ELF-1 (cell line): ENCODE measurements around the gene PDE6A.
A peak's percentile ranks its signal among the peaks of the same experiment; 100 is the strongest.
"Not testable (repeated sequence)": the region's sequence is repeated elsewhere in the genome, so short reads cannot be mapped to it uniquely, and the experiment has no call there.

Experiments
- DNase-seq: peaks from one replicate; pipeline ENCODE4 v3.0.0-alpha.2; 2016; ENCODE audit warnings: low read depth, low spot score

The PDE6A gene

GRCh38 chr5:149895416-149896345, 48.9 kb downstream of the PDE6A start:
- DNase-seq, result no peak

DNA sequence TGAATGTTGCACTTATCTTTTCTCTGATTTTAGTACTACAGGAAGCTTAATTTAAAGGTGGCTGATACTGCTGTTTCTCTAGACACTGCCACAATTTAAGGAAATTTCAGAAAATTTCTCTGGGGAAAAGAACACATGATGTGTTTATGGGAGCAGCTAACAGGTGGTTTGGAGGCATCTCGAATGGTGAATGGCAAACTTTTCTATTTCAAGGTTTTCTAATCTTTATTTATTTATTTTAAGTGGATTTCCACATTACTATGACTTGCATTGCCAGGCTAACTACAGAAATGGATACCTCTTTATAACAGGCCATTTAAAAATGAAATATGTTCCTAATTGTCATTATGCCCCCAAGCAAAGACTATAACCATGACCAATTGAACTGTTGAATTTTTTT, 50.4 kb downstream of the PDE6A start:
- no peak for DNase-seq

DNA sequence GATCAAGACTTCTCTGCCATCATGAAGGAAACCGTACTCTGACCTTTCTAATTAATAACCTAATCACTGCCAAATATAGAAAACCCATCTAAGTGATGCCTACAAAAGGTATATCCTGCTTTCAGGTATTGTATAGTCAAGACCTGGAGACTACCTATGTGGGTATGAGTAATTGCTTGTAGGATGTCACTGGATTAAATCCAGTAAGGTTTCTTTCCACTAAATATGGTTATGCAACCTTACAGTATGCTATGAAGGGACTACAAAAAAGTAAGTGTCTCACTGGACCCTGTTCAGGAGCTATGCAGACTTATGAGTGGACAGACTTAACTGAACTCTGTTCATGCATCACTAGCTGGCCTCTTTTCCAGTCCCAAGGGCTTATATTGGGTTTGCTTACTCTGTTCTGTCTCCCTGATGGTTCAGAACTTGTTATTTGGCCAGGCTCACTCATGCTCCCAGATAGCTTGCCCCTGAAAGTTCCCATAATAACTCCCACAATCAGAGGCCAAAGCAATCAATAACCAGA, 51.1 kb downstream of the PDE6A start:
- DNase-seq, result no peak

DNA sequence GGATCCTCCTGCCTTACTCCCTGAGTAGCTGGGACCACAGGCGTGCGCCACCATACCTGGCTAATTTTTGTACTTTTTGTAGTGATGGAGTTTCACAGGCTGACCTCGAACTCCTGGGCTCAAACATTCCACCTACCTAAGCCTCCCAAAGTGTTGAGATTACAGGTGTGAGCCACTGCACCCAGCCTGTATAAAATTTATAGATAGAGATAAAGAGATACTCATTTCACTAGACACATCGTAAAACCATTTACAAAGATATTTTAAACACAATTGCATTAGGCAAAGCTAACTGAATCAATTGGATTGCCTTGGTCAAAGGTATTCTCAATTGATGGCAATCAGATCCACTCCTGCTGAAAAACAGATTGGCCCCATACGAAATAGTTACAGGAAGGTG, 52.0 kb downstream of the PDE6A start:
- no peak for DNase-seq

DNA sequence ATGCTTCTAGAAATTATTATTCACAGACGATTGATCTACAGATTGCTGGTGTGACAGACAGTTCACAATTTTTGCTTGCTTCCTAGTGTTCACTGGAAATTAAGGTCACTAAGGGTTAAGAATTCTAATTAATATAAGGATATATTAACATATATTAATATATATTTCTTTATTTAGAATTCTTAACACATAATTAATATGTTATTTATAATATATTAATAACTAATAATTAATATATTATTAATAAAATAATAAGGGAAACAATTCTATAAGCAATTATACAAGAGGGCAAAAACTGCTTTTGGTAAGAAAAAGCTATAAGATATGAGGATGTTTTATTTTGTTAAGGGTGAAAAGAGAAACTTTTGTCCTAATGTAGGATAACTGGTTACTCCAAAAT, 56.3 kb downstream of the PDE6A start:
- no peak for DNase-seq

DNA sequence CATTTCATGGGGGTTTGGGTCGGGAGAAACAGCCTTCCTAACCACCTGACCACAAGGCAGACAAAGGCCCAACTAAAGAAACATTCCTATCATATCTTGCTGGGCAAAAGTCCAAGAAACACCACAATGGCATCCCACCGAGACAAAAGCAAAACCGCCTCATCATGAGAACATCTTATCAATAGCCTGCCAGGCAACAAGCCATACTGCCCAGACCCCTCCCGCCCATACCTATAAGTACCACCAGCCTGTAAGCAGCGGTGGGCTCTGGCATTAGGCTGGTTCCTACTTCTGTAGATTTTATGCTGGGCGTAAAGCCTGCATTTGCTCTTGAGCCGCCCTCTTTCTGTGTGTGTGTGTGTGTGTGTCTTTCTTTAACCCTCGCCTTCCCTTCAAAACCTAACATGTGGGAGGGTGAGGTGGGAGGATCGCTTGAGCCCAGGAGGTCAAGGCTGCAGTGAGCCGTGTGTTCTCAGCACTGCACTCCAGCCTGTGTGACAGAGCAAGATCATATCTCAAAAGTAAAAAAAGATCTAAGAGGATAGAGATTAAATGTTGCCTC, 56.9 kb downstream of the PDE6A start:
- DNase-seq, result peak; percentile 13

DNA sequence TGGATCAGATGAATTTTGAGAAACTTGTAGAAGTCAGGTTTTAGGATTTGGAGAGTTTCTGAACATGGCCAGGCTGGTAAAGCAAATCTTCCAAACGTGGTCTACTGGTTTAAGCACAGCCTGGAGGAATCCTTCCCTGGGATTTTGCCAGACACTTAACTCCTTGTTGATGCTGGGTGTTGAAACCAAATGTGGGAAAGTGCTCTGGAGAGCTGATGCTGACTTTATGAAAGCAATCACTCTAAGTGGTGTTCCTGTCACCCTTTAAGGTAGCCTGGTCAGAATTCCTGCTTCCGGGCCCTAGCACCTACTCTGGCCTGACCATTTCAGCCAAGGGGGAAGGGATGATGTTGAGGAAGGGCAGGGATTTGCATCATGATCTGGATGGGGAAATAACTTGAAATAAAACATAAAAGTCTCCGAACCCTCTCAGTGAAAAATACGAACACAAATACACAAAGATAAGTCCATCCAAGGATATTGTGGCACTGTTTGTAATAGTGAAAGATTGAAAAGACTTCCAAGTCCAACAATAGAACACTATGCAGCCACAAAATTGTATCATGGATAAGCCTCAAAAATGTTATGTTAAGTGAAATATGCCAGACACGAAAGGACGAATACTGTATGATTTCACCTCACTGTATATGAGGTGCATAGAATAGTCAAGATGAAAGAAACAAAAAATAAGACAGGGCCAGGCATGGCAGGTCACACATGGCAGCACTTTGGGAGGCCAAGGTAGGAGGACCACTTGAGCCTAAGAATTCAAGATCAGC, 57.7 kb downstream of the PDE6A start:
- no peak for DNase-seq

- no peak for DNase-seq
Observed at GRCh38 chr5:149886060-149886459, 58.5 kb downstream of the PDE6A start.

- DNase-seq, result no peak
Observed at GRCh38 chr5:149885513-149885912, 59.1 kb downstream of the PDE6A start.

- no peak for DNase-seq
Observed at GRCh38 chr5:149883550-149883949, 61.0 kb downstream of the PDE6A start.

- DNase-seq, result not testable (repeated sequence)
Observed at GRCh38 chr5:149882633-149883032, 62.0 kb downstream of the PDE6A start.

- DNase-seq, result no peak
Observed at GRCh38 chr5:149881874-149882273, 62.7 kb downstream of the PDE6A start.

- no peak for DNase-seq
Observed at GRCh38 chr5:149881069-149881622, 63.4 kb downstream of the PDE6A start.

GRCh38 chr5:149879593-149879992, 65.0 kb downstream of the PDE6A start:
- not testable (repeated sequence) for DNase-seq

GRCh38 chr5:149878371-149878770, 66.2 kb downstream of the PDE6A start:
- DNase-seq, result no peak

DNA sequence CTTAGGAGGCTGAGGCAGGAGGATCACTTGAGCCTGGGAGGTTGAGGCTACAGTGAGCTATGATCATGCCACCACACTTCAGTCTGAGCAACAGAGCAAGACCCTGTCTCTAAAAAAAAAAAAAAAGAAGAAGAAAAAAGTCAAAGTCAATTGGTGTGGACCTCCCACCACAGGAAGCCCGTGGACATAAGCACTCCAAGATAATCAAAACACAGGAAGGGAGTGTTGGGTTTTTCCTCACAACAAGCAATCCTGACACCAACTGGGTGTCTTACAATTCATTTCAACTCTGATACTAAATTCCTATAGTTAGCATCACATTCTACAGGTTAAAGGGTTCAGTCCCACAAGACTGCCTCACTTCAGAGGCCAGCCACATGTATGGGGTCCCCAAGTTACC, 70.7 kb downstream of the PDE6A start:
- no peak for DNase-seq

- no peak for DNase-seq
Observed at GRCh38 chr5:149872351-149873040, 72.1 kb downstream of the PDE6A start.

DNA sequence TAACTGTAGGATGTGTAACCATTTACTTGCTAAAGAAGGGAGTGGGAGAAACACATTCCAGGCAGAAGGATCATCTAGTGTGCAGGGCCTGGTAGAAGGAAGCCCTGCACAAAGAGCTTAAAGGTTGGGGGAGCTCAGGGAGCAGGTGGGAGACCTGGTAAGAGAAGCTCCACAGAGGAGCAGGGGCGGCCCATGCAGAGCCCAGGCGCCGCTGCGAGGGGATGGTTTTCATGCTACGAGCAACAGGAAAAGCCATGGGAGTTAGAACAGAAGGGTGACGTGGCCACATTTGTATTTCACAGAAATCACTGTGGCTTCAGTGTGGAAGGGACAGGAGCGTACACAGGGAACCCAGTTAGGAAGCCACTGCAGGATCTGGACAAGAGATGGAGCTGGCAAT, 73.1 kb downstream of the PDE6A start:
- no peak for DNase-seq

DNA sequence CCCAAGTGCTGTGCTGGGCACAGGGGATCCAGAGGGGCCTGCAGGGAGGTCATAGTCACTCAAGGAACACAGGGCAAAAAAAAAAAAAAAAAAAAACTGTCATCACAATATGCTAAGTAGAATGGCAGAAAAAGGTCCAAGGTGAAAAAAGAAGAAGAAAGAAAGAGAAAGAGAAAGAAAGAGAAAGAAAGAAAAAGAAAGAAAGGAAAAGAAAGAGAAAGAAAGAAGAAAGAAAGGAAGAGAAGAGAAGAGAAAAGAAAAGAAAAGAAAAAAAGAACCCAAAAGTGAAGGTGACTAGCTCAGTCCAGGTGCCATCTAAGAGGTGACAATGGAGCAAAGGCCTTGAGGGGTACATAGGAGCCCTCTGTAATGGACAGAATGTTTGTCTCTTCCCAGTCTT, 73.9 kb downstream of the PDE6A start:
- DNase-seq, result no peak

- DNase-seq, result no peak
Observed at GRCh38 chr5:149870232-149870631, 74.4 kb downstream of the PDE6A start.

DNA sequence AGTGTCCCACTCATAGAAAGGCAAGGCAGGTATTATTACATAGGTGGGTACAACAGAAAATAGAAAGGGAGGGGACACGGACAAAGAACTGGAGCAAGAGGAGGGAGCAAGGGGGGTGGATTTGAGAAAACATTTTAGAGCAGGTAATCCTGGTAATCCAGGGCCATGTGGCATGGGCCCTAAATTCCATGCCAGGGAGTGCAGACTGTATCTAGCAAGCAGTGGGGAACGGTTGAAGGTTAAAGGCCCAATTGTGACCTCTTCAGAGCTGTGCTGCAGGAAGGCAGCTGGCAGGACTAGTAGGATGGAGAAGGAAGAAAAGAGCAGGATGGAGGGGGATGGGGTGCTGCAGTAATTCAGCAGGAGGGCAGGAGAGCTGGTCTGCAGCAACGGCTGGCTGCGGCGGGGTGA, 75.2 kb downstream of the PDE6A start:
- DNase-seq, result no peak
